Cardiac muscle cell (in vitro differentiated cells and primary cell): ENCODE results near the gene DYDC1. TPM values are rescaled to one million over a fixed set of nuclear protein-coding genes. Genes with fewer than 3 reads are reported as not detected.

Experiments used
- DNase-seq, 2 donors: peaks; one replicate each; pipeline versions ENCODE4 v3.0.0 to v3.0.0-alpha.2; 2010 to 2017; ENCODE audit warnings: low read depth in 1 of 2, low spot score in 1 of 2
- H3K27ac ChIP-seq: fragments of 200-600 bp; sonication (generic); 2 replicates; pipeline ENCODE4 v1.5.1; 2016
- H3K27me3 ChIP-seq: fragments of 200-600 bp; sonication (generic); 2 replicates; pipeline ENCODE4 v1.6.0; 2016; ENCODE audit warnings: control low read depth
- H3K36me3 ChIP-seq: fragments of 200-600 bp; sonication (generic); 2 replicates; pipeline ENCODE4 v1.5.1; 2016; ENCODE audit warnings: control low read depth
- H3K4me1 ChIP-seq: fragments of 200-600 bp; sonication (generic); 2 replicates; pipeline ENCODE4 v1.8.1; 2017; ENCODE audit warnings: low read depth, mild to moderate bottlenecking, mixed run types
- H3K4me3 ChIP-seq: fragments of 200-600 bp; sonication (generic); 2 replicates; pipeline ENCODE4 v1.5.1; 2016; ENCODE audit warnings: mild to moderate bottlenecking
- H3K9me3 ChIP-seq: fragments of 200-600 bp; sonication (generic); 2 replicates; pipeline ENCODE4 v1.5.1; 2017; ENCODE audit warnings: low read depth, mild to moderate bottlenecking, control low read depth
- polyA plus RNA-seq: library from polyadenylated mRNA; unstranded; fragments of >200 nt; fragmentation: Nextera tagmentation; extraction: Ambion mirVana; gene quantifications from 2 replicates; pipeline ENCODE4 v1.2.1, GENCODE V29; 2016
- total RNA-seq: library from RNA; depleted of rRNA; stranded (reverse); fragments of >200 nt; gene quantifications from 2 replicates; pipeline ENCODE4 v1.2.3, GENCODE V29; 2016
- TF ChIP-seq, protein P1 (sequence below): IDR thresholded peaks from 2 replicates; pipeline ENCODE4 v1.5.1; 2012; ENCODE audit warnings: low read depth, mild to moderate bottlenecking, low read length

DYDC1 gene
- total and polyA plus RNA-seq, 2 experiments from 2014 or later = not detected

DNA sequence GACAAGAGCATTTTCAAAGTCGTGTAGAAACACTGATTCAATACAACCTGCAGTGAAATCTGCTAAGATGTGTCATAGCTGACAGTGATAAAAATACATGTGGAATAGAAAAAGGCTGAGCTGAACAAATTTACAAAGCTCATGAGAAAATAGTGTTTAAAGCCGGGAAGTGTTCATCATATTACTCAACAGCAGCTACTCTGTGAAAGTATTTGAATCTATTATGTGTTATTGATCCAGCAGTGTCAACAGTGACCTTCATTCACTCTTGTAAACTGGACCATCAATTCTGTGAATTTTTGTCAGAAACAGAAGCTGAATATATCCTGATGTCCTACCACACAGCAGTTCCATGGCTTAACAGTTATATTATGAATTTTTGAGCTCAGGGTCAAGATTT, 11.6 kb downstream of the DYDC1 start:
- Histone ChIP-seq H3K4me3 (no peak overlapping the region), H3K4me1 (no peaks in the 10 kb centered on the region), H3K36me3 (no peaks in the 10 kb centered on the region), H3K27me3 (no peaks in the 10 kb centered on the region), H3K27ac (no peak overlapping the region), H3K9me3 (no peaks in the 10 kb centered on the region)
- TF ChIP-seq, protein P1, sequence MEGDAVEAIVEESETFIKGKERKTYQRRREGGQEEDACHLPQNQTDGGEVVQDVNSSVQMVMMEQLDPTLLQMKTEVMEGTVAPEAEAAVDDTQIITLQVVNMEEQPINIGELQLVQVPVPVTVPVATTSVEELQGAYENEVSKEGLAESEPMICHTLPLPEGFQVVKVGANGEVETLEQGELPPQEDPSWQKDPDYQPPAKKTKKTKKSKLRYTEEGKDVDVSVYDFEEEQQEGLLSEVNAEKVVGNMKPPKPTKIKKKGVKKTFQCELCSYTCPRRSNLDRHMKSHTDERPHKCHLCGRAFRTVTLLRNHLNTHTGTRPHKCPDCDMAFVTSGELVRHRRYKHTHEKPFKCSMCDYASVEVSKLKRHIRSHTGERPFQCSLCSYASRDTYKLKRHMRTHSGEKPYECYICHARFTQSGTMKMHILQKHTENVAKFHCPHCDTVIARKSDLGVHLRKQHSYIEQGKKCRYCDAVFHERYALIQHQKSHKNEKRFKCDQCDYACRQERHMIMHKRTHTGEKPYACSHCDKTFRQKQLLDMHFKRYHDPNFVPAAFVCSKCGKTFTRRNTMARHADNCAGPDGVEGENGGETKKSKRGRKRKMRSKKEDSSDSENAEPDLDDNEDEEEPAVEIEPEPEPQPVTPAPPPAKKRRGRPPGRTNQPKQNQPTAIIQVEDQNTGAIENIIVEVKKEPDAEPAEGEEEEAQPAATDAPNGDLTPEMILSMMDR = no peak
- DNase-seq = no peak

- H3K27me3 ChIP-seq = no peaks in the 10 kb centered on the region
- no peak for DNase-seq
- H3K36me3 ChIP-seq = no peaks in the 10 kb centered on the region
- no peaks in the 10 kb centered on the region for H3K4me1 ChIP-seq
- no peaks in the 10 kb centered on the region for H3K9me3 ChIP-seq
- TF ChIP-seq, protein P1 = no peak
- H3K4me3 ChIP-seq = no peak overlapping the region
- no peak overlapping the region for H3K27ac ChIP-seq
Measured at GRCh38 chr10:80344276-80344675, 12.3 kb downstream of the DYDC1 start.

DNA sequence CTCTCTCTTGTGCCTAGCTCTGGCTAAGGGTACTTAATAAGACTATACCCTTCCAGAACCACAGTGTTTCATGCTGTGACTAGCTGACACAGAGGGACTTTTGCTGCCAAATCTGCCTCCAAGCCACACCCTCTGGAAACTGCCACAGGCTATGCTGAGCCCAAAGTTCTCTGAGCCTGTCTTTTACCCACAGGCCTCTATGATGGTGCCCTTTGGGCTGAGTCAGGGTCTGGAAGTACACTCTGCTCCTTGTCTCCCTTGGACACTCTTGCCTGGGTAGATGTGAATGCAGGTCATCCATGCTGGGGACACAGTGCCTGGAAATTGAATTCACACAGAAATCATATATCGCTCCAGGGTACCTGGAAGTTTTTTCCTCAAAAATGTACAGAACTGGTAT, 22.6 kb downstream of the DYDC1 start:
- Histone ChIP-seq H3K4me3 (no peak overlapping the region), H3K9me3 (no peaks in the 10 kb centered on the region), H3K36me3 (no peaks in the 10 kb centered on the region), H3K27ac (no peak overlapping the region), H3K4me1 (no peaks in the 10 kb centered on the region), H3K27me3 (no peaks in the 10 kb centered on the region)
- TF ChIP-seq, protein P1 = no peak
- no peak for DNase-seq

DNA sequence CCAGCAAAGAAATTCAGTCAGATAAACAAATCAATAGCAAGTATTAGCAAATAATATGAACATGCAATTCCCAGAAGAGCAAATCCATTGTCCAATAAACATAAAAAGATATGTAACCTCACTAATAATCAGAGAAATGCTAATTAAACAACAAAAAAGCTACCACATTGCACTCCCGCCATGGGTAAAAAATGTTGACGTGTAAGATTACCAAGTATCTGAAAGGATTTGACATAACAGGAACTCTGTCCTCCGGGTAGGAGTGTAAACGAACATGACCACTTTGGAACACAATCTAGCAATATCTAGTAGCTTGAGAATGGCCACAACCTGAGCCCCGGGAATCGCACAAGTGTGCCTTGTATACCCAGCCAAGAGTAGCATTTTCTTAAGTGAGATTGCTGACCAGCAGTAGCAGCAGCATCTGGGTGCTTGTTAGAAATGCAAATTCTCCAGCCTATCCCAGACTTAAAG, 31.6 kb downstream of the DYDC1 start:
- H3K4me1 ChIP-seq = no peaks in the 10 kb centered on the region
- no peaks in the 10 kb centered on the region for H3K36me3 ChIP-seq
- H3K27ac ChIP-seq = no peak overlapping the region
- DNase-seq = no peak
- no peaks in the 10 kb centered on the region for H3K9me3 ChIP-seq
- H3K27me3 ChIP-seq = no peaks in the 10 kb centered on the region
- no peak overlapping the region for H3K4me3 ChIP-seq
- TF ChIP-seq, protein P1 = no peak

GRCh38 chr10:80324086-80324485, 32.5 kb downstream of the DYDC1 start:
- DNase-seq = peak in 1 of 2 donors; percentile 44
- Histone ChIP-seq H3K4me1 (no peaks in the 10 kb centered on the region), H3K9me3 (no peaks in the 10 kb centered on the region), H3K27me3 (no peaks in the 10 kb centered on the region), H3K36me3 (no peaks in the 10 kb centered on the region), H3K4me3 (no peak overlapping the region), H3K27ac (no peak overlapping the region)
- TF ChIP-seq, protein P1 = no peak

- no peaks in the 10 kb centered on the region for H3K9me3 ChIP-seq
- H3K27ac ChIP-seq = no peak overlapping the region
- no peak for DNase-seq
- no peaks in the 10 kb centered on the region for H3K4me1 ChIP-seq
- no peak overlapping the region for H3K4me3 ChIP-seq
- no peaks in the 10 kb centered on the region for H3K36me3 ChIP-seq
- TF ChIP-seq, protein P1 = no peak
- no peaks in the 10 kb centered on the region for H3K27me3 ChIP-seq
Measured at GRCh38 chr10:80323311-80323710, 33.2 kb downstream of the DYDC1 start.
